Bronchial epithelial cell (primary cell): Measurements from ENCODE around the gene PUM1. TPM values are rescaled to one million over a fixed set of nuclear protein-coding genes. Genes with fewer than 3 reads are reported as not detected.

ENCODE experiments used
- DNase-seq: peaks from one replicate; pipeline ENCODE4 v3.0.0-alpha.2; 2010; ENCODE audit warnings: low read depth
- FAIRE-seq: peaks from 2 replicates; lab custom pipeline; 2011; peaks lifted over from hg19 to GRCh38; lab: Jason Lieb, UNC
- H3K27me3 ChIP-seq: 2 replicates; pipeline ENCODE4 v1.5.1; 2011; ENCODE audit warnings: low read length; ENCODE audit not compliant: control insufficient read depth, insufficient read depth
- H3K36me3 ChIP-seq: 2 replicates; pipeline ENCODE4 v1.5.1; 2011; ENCODE audit warnings: low read length; ENCODE audit not compliant: control insufficient read depth, insufficient read depth
- H3K4me3 ChIP-seq: 2 replicates; pipeline ENCODE4 v1.5.1; 2011; ENCODE audit warnings: mild to moderate bottlenecking, low read depth, low read length, control low read depth
- total RNA-seq: library from RNA; depleted of rRNA; stranded (reverse); fragments of >200 nt; gene quantifications from 2 replicates; pipeline ENCODE4 v1.2.1, GENCODE V29; 2014
- TF ChIP-seq, protein P1 (sequence below): IDR thresholded peaks from 2 replicates; pipeline ENCODE4 v1.5.1; 2011; ENCODE audit warnings: mild to moderate bottlenecking, moderate library complexity, low read length, control low read depth, inconsistent platforms; ENCODE audit not compliant: insufficient read depth, severe bottlenecking

PUM1 gene
- total RNA-seq, 1 donor from 2014 or later: 38.7 TPM

DNA sequence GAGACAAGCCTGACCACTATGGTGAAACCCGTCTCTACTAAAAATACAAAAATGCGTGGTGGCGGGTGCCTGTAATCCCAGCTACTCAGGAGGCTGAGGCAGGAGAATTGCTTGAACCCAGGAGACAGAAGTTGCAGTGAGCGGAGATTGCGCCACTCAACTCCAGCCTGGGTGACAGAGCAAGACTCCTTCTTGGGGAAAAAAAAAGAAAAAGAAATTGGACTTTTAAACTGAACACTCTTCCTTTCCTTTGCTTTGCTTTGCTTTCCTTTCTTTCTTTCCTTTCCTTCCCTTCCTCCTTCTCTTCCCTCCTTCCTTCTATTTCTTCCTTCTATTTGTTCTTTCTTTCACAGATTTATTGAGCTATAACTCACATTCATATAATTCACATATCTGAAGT lies 43.3 kb upstream of the PUM1 start:
- H3K27me3 ChIP-seq: no peaks in the 10 kb centered on the region
- FAIRE-seq (no peak), DNase-seq (no peak)
- TF ChIP-seq, protein P1, sequence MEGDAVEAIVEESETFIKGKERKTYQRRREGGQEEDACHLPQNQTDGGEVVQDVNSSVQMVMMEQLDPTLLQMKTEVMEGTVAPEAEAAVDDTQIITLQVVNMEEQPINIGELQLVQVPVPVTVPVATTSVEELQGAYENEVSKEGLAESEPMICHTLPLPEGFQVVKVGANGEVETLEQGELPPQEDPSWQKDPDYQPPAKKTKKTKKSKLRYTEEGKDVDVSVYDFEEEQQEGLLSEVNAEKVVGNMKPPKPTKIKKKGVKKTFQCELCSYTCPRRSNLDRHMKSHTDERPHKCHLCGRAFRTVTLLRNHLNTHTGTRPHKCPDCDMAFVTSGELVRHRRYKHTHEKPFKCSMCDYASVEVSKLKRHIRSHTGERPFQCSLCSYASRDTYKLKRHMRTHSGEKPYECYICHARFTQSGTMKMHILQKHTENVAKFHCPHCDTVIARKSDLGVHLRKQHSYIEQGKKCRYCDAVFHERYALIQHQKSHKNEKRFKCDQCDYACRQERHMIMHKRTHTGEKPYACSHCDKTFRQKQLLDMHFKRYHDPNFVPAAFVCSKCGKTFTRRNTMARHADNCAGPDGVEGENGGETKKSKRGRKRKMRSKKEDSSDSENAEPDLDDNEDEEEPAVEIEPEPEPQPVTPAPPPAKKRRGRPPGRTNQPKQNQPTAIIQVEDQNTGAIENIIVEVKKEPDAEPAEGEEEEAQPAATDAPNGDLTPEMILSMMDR: no peak
- no peak overlapping the region for H3K4me3 ChIP-seq
- no peaks in the 10 kb centered on the region for H3K36me3 ChIP-seq

DNA sequence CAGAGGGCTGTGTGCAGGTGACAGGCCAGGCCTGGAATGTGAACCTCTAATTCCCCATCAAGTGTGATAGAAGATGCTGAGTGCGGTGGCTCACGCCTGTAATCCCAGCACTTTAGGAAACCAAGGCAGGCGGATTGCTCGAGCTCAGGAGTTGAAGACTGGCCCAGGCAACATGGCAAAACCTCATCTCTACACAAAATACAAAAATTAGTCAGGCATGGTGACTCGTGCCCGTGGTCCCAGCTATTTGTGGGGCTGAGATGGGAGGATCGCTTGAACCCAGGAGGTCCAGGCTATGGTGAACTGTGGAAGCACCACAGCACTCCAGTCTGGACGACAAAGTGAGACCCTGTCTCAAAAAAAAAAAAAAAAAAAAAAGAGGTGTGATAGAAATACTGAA lies 40.1 kb upstream of the PUM1 start:
- no peak for DNase-seq
- no peak for FAIRE-seq
- no peak overlapping the region for H3K4me3 ChIP-seq
- no peaks in the 10 kb centered on the region for H3K36me3 ChIP-seq
- TF ChIP-seq, protein P1: no peak
- H3K27me3 ChIP-seq: no peaks in the 10 kb centered on the region

GRCh38 chr1:31102501-31102950 lies 37.0 kb upstream of the PUM1 start:
- TF ChIP-seq, protein P1: no peak
- no peak overlapping the region for H3K4me3 ChIP-seq
- no peak for FAIRE-seq
- H3K27me3 ChIP-seq: no peaks in the 10 kb centered on the region
- peak; percentile 93 for DNase-seq
- H3K36me3 ChIP-seq: no peaks in the 10 kb centered on the region

GRCh38 chr1:31101147-31101502 lies 35.6 kb upstream of the PUM1 start:
- Histone ChIP-seq H3K27me3 (no peaks in the 10 kb centered on the region), H3K4me3 (no peak overlapping the region), H3K36me3 (no peaks in the 10 kb centered on the region)
- peak; percentile 54 for DNase-seq
- FAIRE-seq: no peak
- TF ChIP-seq, protein P1: no peak

DNA sequence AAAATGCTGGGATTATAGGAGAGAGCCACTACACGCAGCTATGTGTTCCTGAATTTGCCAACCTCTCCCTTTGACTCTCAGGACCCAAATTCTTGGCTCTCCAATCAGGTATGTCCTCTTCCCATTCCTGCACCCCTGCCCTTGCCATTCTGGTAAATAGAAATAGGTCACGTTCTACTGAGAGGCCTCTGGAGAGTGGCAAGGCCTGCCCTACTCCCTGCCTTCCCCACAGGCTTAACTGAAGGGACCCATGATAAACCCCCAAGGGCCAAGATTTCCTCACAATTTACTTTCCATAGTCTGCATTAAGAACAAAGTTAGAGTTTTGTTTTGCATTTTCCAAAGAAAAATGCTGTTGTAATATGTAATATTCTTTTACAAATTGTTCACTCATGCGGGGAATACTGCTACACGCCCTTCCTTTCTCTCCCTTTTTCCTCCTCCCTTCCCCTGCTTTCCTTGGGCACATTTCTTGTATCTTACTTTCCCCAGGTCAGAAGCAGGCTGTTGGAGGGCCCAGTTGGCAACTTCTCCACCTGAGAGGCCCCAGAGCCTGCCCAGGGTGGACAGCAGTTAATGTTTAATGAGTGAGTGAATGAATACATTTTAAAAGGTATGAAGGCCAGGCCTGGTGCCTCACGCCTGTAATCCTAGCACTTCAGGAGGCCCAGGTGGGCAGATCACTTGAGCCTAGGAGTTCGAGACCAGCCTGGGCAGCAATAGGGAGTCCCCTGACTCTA lies 33.9 kb upstream of the PUM1 start:
- no peaks in the 10 kb centered on the region for H3K36me3 ChIP-seq
- FAIRE-seq (no peak), DNase-seq (no peak)
- no peaks in the 10 kb centered on the region for H3K27me3 ChIP-seq
- H3K4me3 ChIP-seq: no peak overlapping the region
- TF ChIP-seq, protein P1: no peak

- no peak for DNase-seq
- Histone ChIP-seq H3K27me3 (no peaks in the 10 kb centered on the region), H3K4me3 (no peak overlapping the region), H3K36me3 (no peaks in the 10 kb centered on the region)
- no peak for FAIRE-seq
- TF ChIP-seq, protein P1: no peak
Observed at GRCh38 chr1:31095985-31096384, 30.5 kb upstream of the PUM1 start.
